ENCODE data around the gene KLK11. TPM values are rescaled to one million over a fixed set of nuclear protein-coding genes. Genes with fewer than 3 reads are reported as not detected.
A peak's percentile ranks its signal among the peaks of the same experiment; 100 is the strongest.

KLK11 gene
- total RNA-seq, 1 experiment from 2014 or later, result not detected

- POLR2A ChIA-PET, result no interaction called here
- intact Hi-C loops (cut with micrococcal nuclease; ENCODE audit: unreplicated experiment), result no loop called here
- BruUV-seq (replicated peaks), result no TSS peak
Measured at GRCh38 chr19:51002542-51003311, 23.7 kb downstream of the KLK11 start.

GRCh38 chr19:51002089-51002532 is 24.3 kb downstream of the KLK11 start:
- no TSS peak for BruUV-seq (replicated peaks)

More at GRCh38 chr19:51002542-51003311, 23.7 kb downstream of the KLK11 start:
- no peaks in the 10 kb centered on the region for H3K4me1 ChIP-seq (ENCODE audit: control insufficient read depth, insufficient read depth, low read length)
- H3K9me3 ChIP-seq (ENCODE audit: control insufficient read depth, insufficient read depth, low read depth, low read length), result no peaks in the 10 kb centered on the region
- no peak overlapping the region for H3K27ac ChIP-seq (ENCODE audit: low read length)
- CTCF ChIA-PET, result no interaction called here
- no peaks in the 10 kb centered on the region; the same call in 1 of the 2 replicates for H3K27me3 ChIP-seq (ENCODE audit: control insufficient read depth, insufficient read depth, low read length)
- no peak overlapping the region for H3K4me3 ChIP-seq (ENCODE audit: low read depth in 2 of 2, low read length in 2 of 2)
- no peak for DNase-seq (ENCODE audit: low read depth, low spot score)
- no peaks in the 10 kb centered on the region for H3K36me3 ChIP-seq (ENCODE audit: control insufficient read depth, insufficient read depth, low read length)
- in situ Hi-C loops (cut with HindIII; ENCODE audit: low pct_unique_long_range_greater_than_20kb, low sequenced_read_pairs), result no loop called here
- peak; percentile 65; the same call in 1 of the 2 replicates for ATAC-seq
- TF ChIP-seq SIN3A (IDR thresholded peaks at IDR 0.05; ENCODE audit: borderline replicate concordance, insufficient read depth, low read depth, low read length) (no peak), POLR2AphosphoS5 (IDR thresholded peaks at IDR 0.05; ENCODE audit: low read depth, low read length) (no peak), CTCF (IDR thresholded peaks at IDR 0.05) (no peak)

More at GRCh38 chr19:51002089-51002532, 24.3 kb downstream of the KLK11 start:
- Histone ChIP-seq H3K27ac (ENCODE audit: low read length) (no peak overlapping the region), H3K9me3 (ENCODE audit: control insufficient read depth, insufficient read depth, low read depth, low read length) (no peaks in the 10 kb centered on the region), H3K36me3 (ENCODE audit: control insufficient read depth, insufficient read depth, low read length) (no peaks in the 10 kb centered on the region), H3K4me3 (ENCODE audit: low read depth in 2 of 2, low read length in 2 of 2) (no peak overlapping the region), H3K4me1 (ENCODE audit: control insufficient read depth, insufficient read depth, low read length) (no peaks in the 10 kb centered on the region), H3K27me3 (ENCODE audit: control insufficient read depth, insufficient read depth, low read length) (no peaks in the 10 kb centered on the region; the same call in 1 of the 2 replicates)
- CTCF ChIA-PET, result no interaction called here
- in situ Hi-C loops (cut with HindIII; ENCODE audit: low pct_unique_long_range_greater_than_20kb, low sequenced_read_pairs), result no loop called here
- intact Hi-C loops (cut with micrococcal nuclease; ENCODE audit: unreplicated experiment), result no loop called here
- POLR2A ChIA-PET, result no interaction called here
- no peak for ATAC-seq
- TF ChIP-seq TCF7L2 (IDR thresholded peaks at IDR 0.05; ENCODE audit: low read depth, low read length) (no peak), REST (IDR thresholded peaks at IDR 0.05; ENCODE audit: insufficient read depth in 1 of 2, low read depth in 2 of 2, low read length in 1 of 2) (no peak), CTCF (IDR thresholded peaks at IDR 0.05) (no peak), SIN3A (IDR thresholded peaks at IDR 0.05; ENCODE audit: borderline replicate concordance, insufficient read depth, low read depth, low read length) (no peak), POLR2AphosphoS5 (IDR thresholded peaks at IDR 0.05; ENCODE audit: low read depth, low read length) (no peak)
- DNase-seq (ENCODE audit: low read depth, low spot score), result no peak

All from Panc1 (cell line).